ENCODE results near the gene CPVL.

DNA sequence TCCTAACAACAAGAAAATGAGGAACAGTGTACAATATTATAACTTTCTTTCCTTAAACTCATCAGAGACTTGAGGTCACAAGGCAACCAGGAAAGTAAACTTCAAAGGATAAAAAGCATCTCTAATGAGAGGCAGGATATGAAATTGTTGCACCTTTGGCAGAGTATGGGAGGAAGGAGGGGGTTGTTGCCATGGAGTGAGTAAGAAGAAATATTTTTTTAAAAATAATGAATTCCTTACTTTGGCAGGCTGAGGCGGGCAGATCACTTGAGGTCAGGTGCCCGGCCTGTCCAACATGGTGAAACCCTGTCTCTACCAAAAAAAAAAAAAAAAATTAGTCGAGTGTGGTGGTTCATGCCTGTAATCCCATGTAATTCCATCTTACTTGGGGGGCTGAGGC lies 27.1 kb upstream of the CPVL start:
- TF ChIP-seq BCL11A (tag by site-specific recombination; IDR thresholded peaks at IDR 0.05; ENCODE audit: low read depth) (no peak), ZFP69B (tag by site-specific recombination; IDR thresholded peaks at IDR 0.05) (no peak), ZNF549 (tag by site-specific recombination; IDR thresholded peaks at IDR 0.05) (no peak), TCF7L2 (IDR thresholded peaks at IDR 0.05; ENCODE audit: borderline replicate concordance, low read depth, low read length) (no peak), ZNF416 (tag by site-specific recombination; IDR thresholded peaks at IDR 0.05) (no peak), ZNF785 (tag by site-specific recombination; IDR thresholded peaks at IDR 0.05) (no peak), ZBTB7A (tag by site-specific recombination; IDR thresholded peaks at IDR 0.05; ENCODE audit: low read depth) (no peak), GLI4 (tag by site-specific recombination; IDR thresholded peaks at IDR 0.05) (no peak), ZNF449 (tag by site-specific recombination; IDR thresholded peaks at IDR 0.05) (no peak), ZNF654 (tag by site-specific recombination; IDR thresholded peaks at IDR 0.05; ENCODE audit: low read depth) (no peak), ZSCAN30 (tag by site-specific recombination; IDR thresholded peaks at IDR 0.05) (no peak), YY1 (tag by site-specific recombination; IDR thresholded peaks at IDR 0.05) (no peak)
- TF ChIP-seq, protein P1, sequence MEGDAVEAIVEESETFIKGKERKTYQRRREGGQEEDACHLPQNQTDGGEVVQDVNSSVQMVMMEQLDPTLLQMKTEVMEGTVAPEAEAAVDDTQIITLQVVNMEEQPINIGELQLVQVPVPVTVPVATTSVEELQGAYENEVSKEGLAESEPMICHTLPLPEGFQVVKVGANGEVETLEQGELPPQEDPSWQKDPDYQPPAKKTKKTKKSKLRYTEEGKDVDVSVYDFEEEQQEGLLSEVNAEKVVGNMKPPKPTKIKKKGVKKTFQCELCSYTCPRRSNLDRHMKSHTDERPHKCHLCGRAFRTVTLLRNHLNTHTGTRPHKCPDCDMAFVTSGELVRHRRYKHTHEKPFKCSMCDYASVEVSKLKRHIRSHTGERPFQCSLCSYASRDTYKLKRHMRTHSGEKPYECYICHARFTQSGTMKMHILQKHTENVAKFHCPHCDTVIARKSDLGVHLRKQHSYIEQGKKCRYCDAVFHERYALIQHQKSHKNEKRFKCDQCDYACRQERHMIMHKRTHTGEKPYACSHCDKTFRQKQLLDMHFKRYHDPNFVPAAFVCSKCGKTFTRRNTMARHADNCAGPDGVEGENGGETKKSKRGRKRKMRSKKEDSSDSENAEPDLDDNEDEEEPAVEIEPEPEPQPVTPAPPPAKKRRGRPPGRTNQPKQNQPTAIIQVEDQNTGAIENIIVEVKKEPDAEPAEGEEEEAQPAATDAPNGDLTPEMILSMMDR (tag by site-specific recombination; IDR thresholded peaks at IDR 0.05): no peak

All from HEK293 (cell line).